ENCODE measurements around the gene PROM1.

DNA sequence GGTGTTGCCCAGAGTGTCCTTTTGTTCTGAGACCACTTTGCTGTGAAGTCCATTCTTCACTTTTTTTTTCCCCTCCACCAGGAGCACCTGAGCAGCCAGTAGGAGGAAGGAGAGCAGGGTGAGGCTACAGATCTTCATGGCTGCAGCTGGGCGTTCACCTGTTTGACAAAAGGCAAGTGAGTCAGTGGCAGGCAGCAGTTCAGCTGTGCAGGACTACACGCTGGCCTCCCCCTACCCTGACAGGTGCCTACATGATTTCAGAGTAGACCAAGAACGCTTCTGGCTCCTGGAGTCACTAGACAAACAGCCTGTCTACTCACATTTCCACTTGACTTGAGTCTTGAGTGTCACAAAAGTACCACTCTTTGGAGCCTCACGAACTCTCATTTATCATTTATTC, 147.3 kb downstream of the PROM1 start:
- TF ChIP-seq, protein P1, sequence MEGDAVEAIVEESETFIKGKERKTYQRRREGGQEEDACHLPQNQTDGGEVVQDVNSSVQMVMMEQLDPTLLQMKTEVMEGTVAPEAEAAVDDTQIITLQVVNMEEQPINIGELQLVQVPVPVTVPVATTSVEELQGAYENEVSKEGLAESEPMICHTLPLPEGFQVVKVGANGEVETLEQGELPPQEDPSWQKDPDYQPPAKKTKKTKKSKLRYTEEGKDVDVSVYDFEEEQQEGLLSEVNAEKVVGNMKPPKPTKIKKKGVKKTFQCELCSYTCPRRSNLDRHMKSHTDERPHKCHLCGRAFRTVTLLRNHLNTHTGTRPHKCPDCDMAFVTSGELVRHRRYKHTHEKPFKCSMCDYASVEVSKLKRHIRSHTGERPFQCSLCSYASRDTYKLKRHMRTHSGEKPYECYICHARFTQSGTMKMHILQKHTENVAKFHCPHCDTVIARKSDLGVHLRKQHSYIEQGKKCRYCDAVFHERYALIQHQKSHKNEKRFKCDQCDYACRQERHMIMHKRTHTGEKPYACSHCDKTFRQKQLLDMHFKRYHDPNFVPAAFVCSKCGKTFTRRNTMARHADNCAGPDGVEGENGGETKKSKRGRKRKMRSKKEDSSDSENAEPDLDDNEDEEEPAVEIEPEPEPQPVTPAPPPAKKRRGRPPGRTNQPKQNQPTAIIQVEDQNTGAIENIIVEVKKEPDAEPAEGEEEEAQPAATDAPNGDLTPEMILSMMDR (IDR thresholded peaks at IDR 0.05; ENCODE audit: low read length) = no peak
- TF ChIP-seq EZH2 (IDR thresholded peaks at IDR 0.05; ENCODE audit: borderline replicate concordance, low read length) = no peak

All from OCI-LY1 (cell line).